T1000 (cell line): Measurements from ENCODE around the gene DIP2B.
A peak's percentile ranks its signal among the peaks of the same experiment; 100 is the strongest.
"Not testable (repeated sequence)": the region's sequence is repeated elsewhere in the genome, so short reads cannot be mapped to it uniquely, and the experiment has no call there.

Experiments
- DNase-seq: peaks from one replicate; lab custom pipeline; 2025; ENCODE audit warnings: mixed read lengths; lab: John Stamatoyannopoulos, UW

The DIP2B gene

GRCh38 chr12:50504798-50505674, at the start of gene DIP2B:
DIP2B (plus strand) TSS chr12:50504985; CDS start chr12:50505141, 156 bp downstream.
- DNase-seq = peak; percentile 91

GRCh38 chr12:50458606-50459005, 46.2 kb upstream of the DIP2B start:
- no peak for DNase-seq

- no peak for DNase-seq
Observed at GRCh38 chr12:50467439-50467838, 37.3 kb upstream of the DIP2B start.

GRCh38 chr12:50477241-50477832, 27.4 kb upstream of the DIP2B start:
- DNase-seq = no peak

- no peak for DNase-seq
Observed at GRCh38 chr12:50482571-50482970, 22.2 kb upstream of the DIP2B start.

- DNase-seq = no peak
Observed at GRCh38 chr12:50483488-50483887, 21.3 kb upstream of the DIP2B start.

GRCh38 chr12:50488801-50489200, 16.0 kb upstream of the DIP2B start:
- no peak for DNase-seq

- not testable (repeated sequence) for DNase-seq
Observed at GRCh38 chr12:50498119-50498518, 6.7 kb upstream of the DIP2B start.

- DNase-seq = no peak
Observed at GRCh38 chr12:50505675-50506530, 1.1 kb downstream of the DIP2B start.

- DNase-seq = no peak
Observed at GRCh38 chr12:50506753-50507473, 2.1 kb downstream of the DIP2B start.

- no peak for DNase-seq
Observed at GRCh38 chr12:50507474-50507838, 2.7 kb downstream of the DIP2B start.

- DNase-seq = no peak
Observed at GRCh38 chr12:50507930-50508329, 3.1 kb downstream of the DIP2B start.

- no peak for DNase-seq
Observed at GRCh38 chr12:50508414-50508813, 3.6 kb downstream of the DIP2B start.

- DNase-seq = no peak
Observed at GRCh38 chr12:50508970-50509663, 4.3 kb downstream of the DIP2B start.

GRCh38 chr12:50514526-50515276, 9.9 kb downstream of the DIP2B start:
- no peak for DNase-seq

GRCh38 chr12:50515587-50515986, 10.8 kb downstream of the DIP2B start:
- DNase-seq = no peak

- no peak for DNase-seq
Observed at GRCh38 chr12:50517421-50518048, 12.8 kb downstream of the DIP2B start.

- DNase-seq = no peak
Observed at GRCh38 chr12:50518090-50518489, 13.3 kb downstream of the DIP2B start.

- no peak for DNase-seq
Observed at GRCh38 chr12:50519353-50519752, 14.6 kb downstream of the DIP2B start.
